Liver (tissue), 3 donors: ENCODE results near the gene PARVG.

Source experiments
- ATF3 ChIP-seq: IDR thresholded peaks from 2 replicates; pipeline ENCODE4 v1.6.1; 2016; ENCODE audit warnings: antibody characterized with exemption
- CTCF ChIP-seq: fragments of 150-350 bp; IDR thresholded peaks from 2 replicates; pipeline ENCODE4 v1.5.1; 2017; ENCODE audit warnings: improper control_type of control experiment, low read depth, low read length; ENCODE audit not compliant: missing input control
- GABPA ChIP-seq, 2 donors: IDR thresholded peaks in 1 of 2; conservative IDR thresholded peaks in 1 of 2; 2 replicates each; pipeline ENCODE4 v1.6.1; 2016; ENCODE audit warnings: antibody characterized with exemption in 2 of 2, mild to moderate bottlenecking in 1 of 2, moderate library complexity in 1 of 2
- SP1 ChIP-seq: IDR thresholded peaks from 2 replicates; pipeline ENCODE4 v1.6.1; 2018; ENCODE audit warnings: antibody characterized with exemption, mild to moderate bottlenecking
- TAF1 ChIP-seq: conservative IDR thresholded peaks from 2 replicates; pipeline ENCODE4 v1.6.1; 2016; ENCODE audit warnings: antibody characterized with exemption, mild to moderate bottlenecking
- TF ChIP-seq, protein P1 (sequence below): IDR thresholded peaks from 2 replicates; pipeline ENCODE4 v1.6.1; 2016; ENCODE audit warnings: antibody characterized with exemption, mild to moderate bottlenecking
- TF ChIP-seq, protein P2 (sequence below): IDR thresholded peaks from 2 replicates; pipeline ENCODE4 v1.6.1; 2016; ENCODE audit warnings: antibody characterized with exemption
- donor health status: healthy.
- donor health status: healthy.

DNA sequence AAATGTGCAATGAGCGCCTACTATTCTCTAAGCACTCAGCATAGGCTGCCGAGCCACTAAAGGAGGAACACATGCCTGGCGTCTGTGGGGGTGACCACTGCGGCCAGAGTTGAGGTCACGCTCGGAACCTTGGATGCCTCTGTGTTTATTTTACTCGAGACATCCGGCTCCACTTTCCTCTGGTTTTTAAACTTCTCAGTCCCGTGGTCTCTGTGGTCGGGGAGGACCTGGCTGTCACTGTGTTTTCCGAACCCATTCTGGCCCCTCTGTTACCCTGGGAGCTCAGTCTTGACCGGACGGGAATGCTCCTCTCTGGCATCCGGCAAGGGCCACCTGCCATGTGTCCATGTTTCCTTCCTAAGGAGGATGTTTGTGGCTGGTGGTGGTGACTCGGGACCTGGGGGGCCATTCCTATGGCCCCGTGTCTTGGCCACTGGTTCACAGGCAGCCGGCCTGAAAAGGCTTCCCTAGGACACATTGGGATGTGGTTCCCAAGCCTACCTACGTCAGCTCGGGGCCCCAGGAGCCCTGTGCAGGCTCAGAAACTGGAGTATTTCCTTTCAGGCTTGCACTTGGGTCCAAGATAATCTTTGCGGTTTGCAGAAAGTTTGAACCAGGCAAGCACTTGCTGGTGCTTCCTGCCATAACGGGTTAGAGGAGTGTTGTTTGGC lies 46.7 kb upstream of the PARVG start:
- no peak for TF ChIP-seq ATF3
- TF ChIP-seq TAF1, result no peak
- no peak for TF ChIP-seq CTCF
- TF ChIP-seq GABPA (IDR thresholded peaks at IDR 0.05 in 1 of 2, conservative IDR thresholded peaks at IDR 0.05 in 1 of 2), result no peak
- TF ChIP-seq, protein P1, sequence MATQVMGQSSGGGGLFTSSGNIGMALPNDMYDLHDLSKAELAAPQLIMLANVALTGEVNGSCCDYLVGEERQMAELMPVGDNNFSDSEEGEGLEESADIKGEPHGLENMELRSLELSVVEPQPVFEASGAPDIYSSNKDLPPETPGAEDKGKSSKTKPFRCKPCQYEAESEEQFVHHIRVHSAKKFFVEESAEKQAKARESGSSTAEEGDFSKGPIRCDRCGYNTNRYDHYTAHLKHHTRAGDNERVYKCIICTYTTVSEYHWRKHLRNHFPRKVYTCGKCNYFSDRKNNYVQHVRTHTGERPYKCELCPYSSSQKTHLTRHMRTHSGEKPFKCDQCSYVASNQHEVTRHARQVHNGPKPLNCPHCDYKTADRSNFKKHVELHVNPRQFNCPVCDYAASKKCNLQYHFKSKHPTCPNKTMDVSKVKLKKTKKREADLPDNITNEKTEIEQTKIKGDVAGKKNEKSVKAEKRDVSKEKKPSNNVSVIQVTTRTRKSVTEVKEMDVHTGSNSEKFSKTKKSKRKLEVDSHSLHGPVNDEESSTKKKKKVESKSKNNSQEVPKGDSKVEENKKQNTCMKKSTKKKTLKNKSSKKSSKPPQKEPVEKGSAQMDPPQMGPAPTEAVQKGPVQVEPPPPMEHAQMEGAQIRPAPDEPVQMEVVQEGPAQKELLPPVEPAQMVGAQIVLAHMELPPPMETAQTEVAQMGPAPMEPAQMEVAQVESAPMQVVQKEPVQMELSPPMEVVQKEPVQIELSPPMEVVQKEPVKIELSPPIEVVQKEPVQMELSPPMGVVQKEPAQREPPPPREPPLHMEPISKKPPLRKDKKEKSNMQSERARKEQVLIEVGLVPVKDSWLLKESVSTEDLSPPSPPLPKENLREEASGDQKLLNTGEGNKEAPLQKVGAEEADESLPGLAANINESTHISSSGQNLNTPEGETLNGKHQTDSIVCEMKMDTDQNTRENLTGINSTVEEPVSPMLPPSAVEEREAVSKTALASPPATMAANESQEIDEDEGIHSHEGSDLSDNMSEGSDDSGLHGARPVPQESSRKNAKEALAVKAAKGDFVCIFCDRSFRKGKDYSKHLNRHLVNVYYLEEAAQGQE, result no peak
- no peak for TF ChIP-seq SP1
- TF ChIP-seq, protein P2, sequence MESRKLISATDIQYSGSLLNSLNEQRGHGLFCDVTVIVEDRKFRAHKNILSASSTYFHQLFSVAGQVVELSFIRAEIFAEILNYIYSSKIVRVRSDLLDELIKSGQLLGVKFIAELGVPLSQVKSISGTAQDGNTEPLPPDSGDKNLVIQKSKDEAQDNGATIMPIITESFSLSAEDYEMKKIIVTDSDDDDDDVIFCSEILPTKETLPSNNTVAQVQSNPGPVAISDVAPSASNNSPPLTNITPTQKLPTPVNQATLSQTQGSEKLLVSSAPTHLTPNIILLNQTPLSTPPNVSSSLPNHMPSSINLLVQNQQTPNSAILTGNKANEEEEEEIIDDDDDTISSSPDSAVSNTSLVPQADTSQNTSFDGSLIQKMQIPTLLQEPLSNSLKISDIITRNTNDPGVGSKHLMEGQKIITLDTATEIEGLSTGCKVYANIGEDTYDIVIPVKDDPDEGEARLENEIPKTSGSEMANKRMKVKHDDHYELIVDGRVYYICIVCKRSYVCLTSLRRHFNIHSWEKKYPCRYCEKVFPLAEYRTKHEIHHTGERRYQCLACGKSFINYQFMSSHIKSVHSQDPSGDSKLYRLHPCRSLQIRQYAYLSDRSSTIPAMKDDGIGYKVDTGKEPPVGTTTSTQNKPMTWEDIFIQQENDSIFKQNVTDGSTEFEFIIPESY, result no peak
